ENCODE data around the gene TRIP12.
A peak's percentile ranks its signal among the peaks of the same experiment; 100 is the strongest.
"Not testable (repeated sequence)": the region's sequence is repeated elsewhere in the genome, so short reads cannot be mapped to it uniquely, and the experiment has no call there.

Gene TRIP12

DNA sequence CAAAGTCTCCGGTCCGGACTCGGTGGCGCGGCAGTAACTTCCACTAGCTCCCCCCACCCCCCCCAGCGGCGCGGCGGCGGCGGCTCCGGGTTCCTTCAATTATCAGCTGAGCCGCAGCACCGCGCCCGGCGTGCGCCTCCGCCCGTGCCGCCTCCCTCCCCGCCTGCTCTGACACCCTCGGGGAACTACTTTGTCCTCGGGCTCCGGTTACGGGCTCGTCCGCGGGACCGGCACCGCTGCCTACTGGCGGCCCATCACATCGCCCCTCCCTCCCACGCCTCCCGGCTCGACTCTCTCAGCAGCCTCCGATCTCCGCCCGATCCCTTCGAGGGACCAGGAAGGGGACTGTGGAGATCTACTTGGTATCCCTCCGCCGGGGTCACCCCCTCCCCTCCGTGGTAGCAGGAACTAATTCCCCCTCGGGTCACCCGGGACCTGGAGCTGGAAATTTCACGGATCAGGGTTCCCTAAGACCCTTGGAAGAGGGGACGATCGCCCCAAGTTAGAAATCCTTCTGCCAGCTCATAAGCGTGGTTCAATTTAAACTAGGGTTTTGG, at the start of gene TRIP12:
TSS of gene TRIP12 (minus strand) at position 118 of the 557 bp plus-strand sequence. CDS start 41,930 bp downstream, outside the sequence.
- intact Hi-C loops (cut with micrococcal nuclease), result loop anchor here (5.0 to 10.0 kb wide), 2 partner anchors 403 to 790 kb away; partner anchors contain the start of genes CAB39 and SP140L
- peak within 1 kb of the TSS; percentile 98 for H3K27ac Mint-ChIP-seq
- H3K27me3 Mint-ChIP-seq, result no peaks in the 10 kb centered on the region
- H3K36me3 Mint-ChIP-seq (ENCODE audit: low read depth), result peaks cover 45% of the 10 kb centered on the region
- no peaks in the 10 kb centered on the region for H3K9me3 Mint-ChIP-seq
- H3K4me1 Mint-ChIP-seq (ENCODE audit: low read depth), result peaks cover 35% of the 10 kb centered on the region
- peak within 1 kb of the TSS; percentile 98 for H3K4me3 Mint-ChIP-seq

DNA sequence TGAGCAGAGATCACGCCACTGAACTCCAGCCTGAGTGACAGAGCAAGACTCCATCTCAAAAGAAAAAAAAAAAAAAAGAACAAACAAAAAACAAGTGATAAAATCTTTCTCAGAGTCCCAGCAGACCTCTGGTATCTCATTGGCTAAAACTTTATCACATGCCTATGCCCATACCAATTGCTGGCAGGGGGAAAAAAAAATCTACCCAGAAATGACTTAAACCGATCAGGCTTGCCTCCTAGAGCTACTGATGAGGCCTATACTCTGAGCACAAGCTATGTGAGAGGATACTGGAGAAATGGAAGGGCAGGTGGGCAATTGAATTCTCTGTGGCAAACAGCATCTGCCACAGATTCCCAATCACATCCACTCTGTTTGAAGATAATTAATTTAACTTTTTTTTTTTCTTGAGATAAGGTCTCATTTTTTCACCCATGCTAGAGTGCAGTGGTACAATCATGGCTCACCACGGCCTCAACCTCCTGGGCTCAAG, 49.5 kb upstream of the TRIP12 start:
- H3K9me3 Mint-ChIP-seq, result no peaks in the 10 kb centered on the region

DNA sequence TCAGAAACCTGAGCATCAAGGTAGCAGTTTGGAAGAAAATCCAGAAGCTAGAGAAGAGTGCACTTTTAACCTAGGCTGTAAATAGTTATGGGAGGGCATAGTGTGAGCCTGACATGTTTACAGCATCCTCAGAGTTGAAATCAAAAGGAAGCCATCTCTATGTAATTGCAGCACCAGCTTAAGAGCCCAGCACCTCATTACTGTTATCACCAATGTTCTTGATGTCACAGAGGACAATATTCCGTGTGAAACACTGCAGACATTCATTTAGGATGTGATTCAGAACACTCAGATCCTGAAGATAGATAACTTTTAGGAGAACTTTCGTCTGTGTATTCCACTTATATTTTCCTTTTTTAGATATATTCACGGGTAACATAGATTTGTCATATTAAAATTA, 48.6 kb upstream of the TRIP12 start:
- no peak overlapping the region for H3K27ac Mint-ChIP-seq
- intact Hi-C loops (cut with micrococcal nuclease), result no loop called here

More for the DNA sequence above, 49.5 kb upstream of the TRIP12 start:
- intact Hi-C loops (cut with micrococcal nuclease), result no loop called here
- Mint-ChIP-seq H3K4me1 (ENCODE audit: low read depth) (no peaks in the 10 kb centered on the region), H3K36me3 (ENCODE audit: low read depth) (no peaks in the 10 kb centered on the region), H3K27ac (no peak overlapping the region), H3K4me3 (no peak overlapping the region), H3K27me3 (no peaks in the 10 kb centered on the region)

DNA sequence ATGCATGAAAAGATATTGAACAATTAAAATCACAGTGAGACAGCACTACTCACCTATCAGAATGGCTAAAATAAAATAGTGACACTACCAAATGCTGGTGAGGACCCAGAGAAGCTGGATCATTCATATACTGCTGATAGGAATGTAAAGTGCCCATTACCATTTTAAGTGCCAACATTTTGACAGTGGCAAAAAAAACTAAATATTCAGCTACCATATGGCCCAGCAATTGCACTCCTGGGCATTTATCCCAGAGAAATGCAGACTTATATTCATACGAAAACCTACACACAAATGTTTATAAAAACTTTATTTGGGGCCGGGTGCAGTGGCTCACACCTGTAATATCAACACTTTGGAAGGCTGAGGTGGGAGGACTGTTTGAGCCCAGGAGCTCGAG, 48.1 kb upstream of the TRIP12 start:
- no peak overlapping the region for H3K27ac Mint-ChIP-seq
- intact Hi-C loops (cut with micrococcal nuclease), result no loop called here
- H3K9me3 Mint-ChIP-seq, result no peaks in the 10 kb centered on the region
- H3K4me3 Mint-ChIP-seq, result no peak overlapping the region
- H3K27me3 Mint-ChIP-seq, result no peaks in the 10 kb centered on the region
- H3K4me1 Mint-ChIP-seq (ENCODE audit: low read depth), result no peaks in the 10 kb centered on the region
- no peaks in the 10 kb centered on the region for H3K36me3 Mint-ChIP-seq (ENCODE audit: low read depth)

More for the DNA sequence above, 48.6 kb upstream of the TRIP12 start:
- H3K36me3 Mint-ChIP-seq (ENCODE audit: low read depth), result no peaks in the 10 kb centered on the region
- H3K4me1 Mint-ChIP-seq (ENCODE audit: low read depth), result no peaks in the 10 kb centered on the region
- no peak overlapping the region for H3K4me3 Mint-ChIP-seq
- no peaks in the 10 kb centered on the region for H3K27me3 Mint-ChIP-seq
- no peaks in the 10 kb centered on the region for H3K9me3 Mint-ChIP-seq

DNA sequence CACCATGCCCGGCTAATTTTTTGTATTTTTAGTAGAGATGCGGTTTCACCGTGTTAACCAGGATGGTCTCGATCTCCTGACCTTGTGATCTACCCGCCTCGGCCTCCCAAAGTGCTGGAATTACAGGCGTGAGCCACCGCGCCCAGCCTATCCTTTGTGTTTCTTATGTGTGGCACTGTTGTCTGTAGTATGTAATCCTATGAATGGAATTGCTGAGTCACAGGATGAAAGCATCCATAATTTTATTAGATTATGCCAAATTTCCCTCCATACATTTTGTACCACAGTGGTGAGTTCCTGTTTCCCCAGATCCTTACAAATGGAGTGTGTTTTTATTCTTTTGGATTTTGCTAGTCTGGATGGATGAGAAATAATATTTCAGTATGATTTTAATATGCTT, 41.8 kb upstream of the TRIP12 start:
- H3K4me1 Mint-ChIP-seq (ENCODE audit: low read depth); H3K27ac Mint-ChIP-seq; intact Hi-C loops (cut with micrococcal nuclease); H3K4me3 Mint-ChIP-seq; H3K9me3 Mint-ChIP-seq; H3K27me3 Mint-ChIP-seq; H3K36me3 Mint-ChIP-seq (ENCODE audit: low read depth): not testable (repeated sequence)

DNA sequence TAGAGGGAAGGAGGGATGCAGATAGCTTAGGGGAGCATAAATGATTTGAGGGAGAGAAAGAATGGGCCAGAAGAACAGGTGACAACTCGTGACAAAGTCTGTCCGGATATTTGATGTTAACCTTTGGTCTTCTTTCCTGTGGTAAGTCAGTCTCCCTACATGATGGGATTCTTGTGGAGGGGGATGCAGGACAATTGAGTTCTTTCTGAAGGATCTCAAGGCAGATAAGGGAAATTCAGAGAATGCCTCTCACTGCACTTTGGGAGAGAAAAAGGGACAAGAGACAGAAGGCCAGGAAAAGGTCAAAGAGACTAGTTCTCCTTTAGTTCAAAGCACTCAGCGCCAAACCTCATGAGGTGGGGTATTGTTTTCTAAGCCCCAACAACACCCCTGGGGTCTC, 34.7 kb upstream of the TRIP12 start:
- no peak overlapping the region for H3K27ac Mint-ChIP-seq
- no peaks in the 10 kb centered on the region for H3K9me3 Mint-ChIP-seq
- intact Hi-C loops (cut with micrococcal nuclease), result no loop called here
- H3K4me1 Mint-ChIP-seq (ENCODE audit: low read depth), result no peaks in the 10 kb centered on the region
- no peaks in the 10 kb centered on the region for H3K27me3 Mint-ChIP-seq
- H3K36me3 Mint-ChIP-seq (ENCODE audit: low read depth), result no peaks in the 10 kb centered on the region
- H3K4me3 Mint-ChIP-seq, result no peak overlapping the region

DNA sequence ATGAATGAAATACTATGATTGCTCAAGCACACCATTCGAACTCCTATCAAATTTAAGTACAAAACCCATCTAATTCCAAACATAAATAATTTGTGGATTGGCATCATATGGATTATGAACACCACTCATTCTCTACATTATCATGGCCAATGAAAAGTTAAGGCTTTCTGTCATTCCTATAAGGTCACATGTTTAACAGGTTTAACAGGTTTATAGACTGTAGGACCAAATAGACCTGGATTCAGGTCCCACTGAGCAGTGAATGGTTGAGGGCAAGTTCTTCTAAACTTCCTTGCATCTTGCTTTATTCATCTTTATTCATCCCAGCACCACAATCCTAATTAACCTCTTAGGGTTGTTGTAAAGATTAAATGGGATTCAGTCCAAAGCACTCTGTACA, 33.9 kb upstream of the TRIP12 start:
- Mint-ChIP-seq H3K4me3 (no peak overlapping the region), H3K27ac (no peak overlapping the region), H3K27me3 (no peaks in the 10 kb centered on the region), H3K36me3 (ENCODE audit: low read depth) (no peaks in the 10 kb centered on the region), H3K9me3 (no peaks in the 10 kb centered on the region), H3K4me1 (ENCODE audit: low read depth) (no peaks in the 10 kb centered on the region)
- intact Hi-C loops (cut with micrococcal nuclease), result no loop called here

DNA sequence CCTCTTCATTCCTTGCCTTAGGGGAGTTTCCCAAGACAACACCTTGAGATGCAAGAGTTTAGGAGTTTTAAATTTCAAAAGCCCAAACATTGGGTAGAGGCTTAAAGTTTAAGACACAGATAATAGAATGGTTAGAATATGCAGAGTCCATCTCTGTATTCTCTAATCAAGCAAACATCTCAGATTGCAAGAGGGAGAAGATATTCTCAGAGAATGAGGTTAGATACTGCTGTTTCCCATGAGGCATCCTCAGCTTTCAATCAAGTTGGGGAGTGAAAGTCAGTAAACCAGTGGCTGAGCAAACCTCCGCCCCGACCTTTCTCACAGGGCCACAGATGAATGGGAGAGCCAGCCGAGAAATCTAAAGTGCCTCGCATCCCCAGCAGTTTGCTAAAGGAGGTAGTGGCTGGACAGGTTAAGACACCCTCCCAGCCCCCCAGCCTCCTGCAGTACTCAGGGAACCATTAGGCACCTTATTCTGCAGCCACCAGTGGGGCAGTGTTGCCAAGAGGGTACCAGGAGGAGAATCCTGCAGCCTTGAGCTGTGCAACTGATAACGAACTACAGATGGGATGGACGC, 30.5 kb upstream of the TRIP12 start:
- Mint-ChIP-seq H3K9me3 (no peaks in the 10 kb centered on the region), H3K27me3 (no peaks in the 10 kb centered on the region), H3K27ac (no peak overlapping the region), H3K36me3 (ENCODE audit: low read depth) (no peaks in the 10 kb centered on the region), H3K4me3 (no peak overlapping the region), H3K4me1 (ENCODE audit: low read depth) (peaks cover 6% of the 10 kb centered on the region)
- intact Hi-C loops (cut with micrococcal nuclease), result no loop called here

DNA sequence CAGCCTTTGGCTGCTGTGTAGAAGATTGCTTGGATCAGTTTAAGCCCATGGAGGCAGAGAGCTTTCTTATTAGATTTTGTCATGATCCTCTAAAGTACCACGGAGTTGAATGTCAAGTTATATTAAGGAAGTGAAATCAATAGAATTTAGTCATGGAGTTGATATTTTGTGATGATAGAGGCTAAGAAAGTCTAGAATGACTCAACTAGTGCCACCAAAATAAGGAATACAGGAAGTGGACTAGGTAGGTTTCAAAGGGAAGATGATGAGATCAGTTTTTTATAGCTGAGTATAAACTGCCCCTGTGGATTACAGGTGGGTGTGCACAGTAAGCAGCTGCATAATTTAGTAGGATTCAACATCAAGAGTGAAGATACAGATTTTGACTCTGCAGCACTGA, 25.7 kb upstream of the TRIP12 start:
- Mint-ChIP-seq H3K27me3 (no peaks in the 10 kb centered on the region), H3K4me1 (ENCODE audit: low read depth) (peaks cover 18% of the 10 kb centered on the region), H3K36me3 (ENCODE audit: low read depth) (no peaks in the 10 kb centered on the region), H3K4me3 (no peak overlapping the region), H3K27ac (peak overlapping the region; percentile 38), H3K9me3 (no peaks in the 10 kb centered on the region)
- intact Hi-C loops (cut with micrococcal nuclease), result no loop called here

DNA sequence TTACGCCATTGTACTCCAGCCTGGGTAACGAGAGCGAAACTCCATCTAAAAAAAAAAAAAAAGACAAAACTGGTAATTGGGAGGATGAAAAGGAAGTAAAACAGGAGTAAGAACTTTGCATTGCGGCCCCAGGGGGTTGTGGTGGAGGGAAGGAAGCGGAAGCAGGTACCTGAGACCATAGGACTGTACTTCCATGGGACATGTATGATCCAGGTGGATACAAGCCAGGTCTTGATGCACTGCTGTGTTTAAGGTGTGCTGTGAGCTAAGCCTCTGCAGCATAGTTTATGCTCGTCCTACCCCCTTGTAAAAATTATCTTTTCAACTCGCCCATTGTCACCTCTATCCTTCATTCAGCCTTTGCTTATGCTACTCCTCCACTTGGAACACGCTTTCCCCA, 24.2 kb upstream of the TRIP12 start:
- Mint-ChIP-seq H3K27ac (no peak overlapping the region), H3K4me3 (no peak overlapping the region)

DNA sequence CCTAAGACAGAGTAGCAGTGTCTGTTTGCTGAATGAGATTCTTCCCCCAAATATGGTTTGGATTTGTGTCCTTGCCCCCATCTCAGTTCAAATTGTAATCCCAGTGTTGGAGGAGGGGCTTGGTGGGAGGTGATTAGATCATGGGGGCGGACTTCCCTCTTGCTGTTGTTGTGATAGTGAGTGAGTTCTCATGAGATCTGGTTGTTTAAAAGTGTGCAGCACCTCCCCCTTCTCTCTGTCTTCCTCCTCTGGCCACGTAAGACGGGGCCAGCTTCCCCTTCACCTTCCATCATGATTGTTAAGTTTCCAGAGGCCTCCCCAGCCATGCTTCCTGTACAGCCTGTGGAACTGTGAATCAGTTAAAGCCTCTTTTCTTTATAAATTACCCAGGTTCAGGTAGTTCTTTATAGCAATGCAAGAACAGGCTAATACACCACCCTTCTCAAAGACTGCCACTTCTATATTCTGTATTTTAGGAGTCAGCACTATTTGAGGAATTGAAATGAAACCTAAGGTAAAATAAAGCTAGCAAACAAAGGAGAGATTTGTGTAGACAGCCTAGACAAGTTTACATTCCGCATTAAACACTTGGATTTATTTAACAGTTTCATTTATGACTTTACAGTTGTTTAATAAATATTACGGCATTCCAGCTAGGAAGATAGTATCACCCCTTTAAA, 22.1 kb upstream of the TRIP12 start:
- no peak overlapping the region for H3K4me3 Mint-ChIP-seq
- H3K36me3 Mint-ChIP-seq (ENCODE audit: low read depth), result no peaks in the 10 kb centered on the region
- no peaks in the 10 kb centered on the region for H3K27me3 Mint-ChIP-seq
- H3K9me3 Mint-ChIP-seq, result no peaks in the 10 kb centered on the region
- H3K4me1 Mint-ChIP-seq (ENCODE audit: low read depth), result peaks cover 18% of the 10 kb centered on the region
- no peak overlapping the region for H3K27ac Mint-ChIP-seq
- intact Hi-C loops (cut with micrococcal nuclease), result no loop called here

More for the DNA sequence above, 24.2 kb upstream of the TRIP12 start:
- H3K36me3 Mint-ChIP-seq (ENCODE audit: low read depth), result no peaks in the 10 kb centered on the region
- H3K4me1 Mint-ChIP-seq (ENCODE audit: low read depth), result peaks cover 18% of the 10 kb centered on the region
- intact Hi-C loops (cut with micrococcal nuclease), result no loop called here
- no peaks in the 10 kb centered on the region for H3K27me3 Mint-ChIP-seq
- H3K9me3 Mint-ChIP-seq, result no peaks in the 10 kb centered on the region

DNA sequence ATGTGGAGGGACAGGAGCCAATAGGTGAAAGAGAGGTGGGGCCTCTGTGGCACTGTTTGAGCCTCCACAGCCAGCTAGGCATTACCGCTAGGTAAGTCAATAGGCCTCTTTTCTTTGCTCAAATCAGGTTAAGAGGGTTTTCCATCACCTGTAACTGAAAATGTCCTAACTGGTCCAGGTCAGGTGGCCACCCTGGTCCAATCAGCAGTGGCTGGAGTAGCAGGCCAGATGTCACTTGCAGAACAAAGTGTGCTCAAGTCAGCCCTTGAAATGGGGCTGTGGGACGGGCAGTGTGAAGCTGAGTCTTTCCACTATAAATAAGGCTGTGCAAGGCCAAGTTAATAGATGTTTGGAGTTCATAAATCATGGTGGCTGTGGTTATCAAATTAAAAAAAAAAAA, 21.4 kb upstream of the TRIP12 start:
- no peaks in the 10 kb centered on the region for H3K9me3 Mint-ChIP-seq

DNA sequence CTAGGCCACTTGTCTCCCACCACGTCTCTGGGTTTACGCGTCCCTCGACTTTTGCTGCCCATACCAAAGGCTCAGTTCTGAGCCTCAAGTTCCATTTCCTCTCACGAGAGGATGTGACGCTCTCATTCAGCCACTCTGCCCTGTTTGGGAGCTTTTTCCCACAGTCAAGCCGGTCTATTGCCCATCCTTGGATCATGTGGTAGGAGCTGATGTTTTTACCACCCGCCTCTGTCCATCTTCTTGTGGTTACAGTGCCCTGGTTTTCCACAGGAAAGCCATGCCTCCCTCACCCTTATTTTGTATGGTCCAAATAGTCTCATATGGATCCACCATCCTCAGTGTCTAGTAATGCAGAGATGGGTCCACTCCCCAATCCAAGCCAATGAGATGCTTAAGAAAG, 20.9 kb upstream of the TRIP12 start:
- H3K36me3 Mint-ChIP-seq (ENCODE audit: low read depth), result no peaks in the 10 kb centered on the region
- H3K27me3 Mint-ChIP-seq, result no peaks in the 10 kb centered on the region
- intact Hi-C loops (cut with micrococcal nuclease), result no loop called here
- H3K4me1 Mint-ChIP-seq (ENCODE audit: low read depth), result peaks cover 15% of the 10 kb centered on the region
- H3K27ac Mint-ChIP-seq, result no peak overlapping the region
- H3K4me3 Mint-ChIP-seq, result no peak overlapping the region
- no peaks in the 10 kb centered on the region for H3K9me3 Mint-ChIP-seq

More for the DNA sequence above, 21.4 kb upstream of the TRIP12 start:
- intact Hi-C loops (cut with micrococcal nuclease), result no loop called here
- H3K27ac Mint-ChIP-seq, result no peak overlapping the region
- H3K4me3 Mint-ChIP-seq, result no peak overlapping the region
- no peaks in the 10 kb centered on the region for H3K27me3 Mint-ChIP-seq
- peaks cover 18% of the 10 kb centered on the region for H3K4me1 Mint-ChIP-seq (ENCODE audit: low read depth)
- H3K36me3 Mint-ChIP-seq (ENCODE audit: low read depth), result no peaks in the 10 kb centered on the region

DNA sequence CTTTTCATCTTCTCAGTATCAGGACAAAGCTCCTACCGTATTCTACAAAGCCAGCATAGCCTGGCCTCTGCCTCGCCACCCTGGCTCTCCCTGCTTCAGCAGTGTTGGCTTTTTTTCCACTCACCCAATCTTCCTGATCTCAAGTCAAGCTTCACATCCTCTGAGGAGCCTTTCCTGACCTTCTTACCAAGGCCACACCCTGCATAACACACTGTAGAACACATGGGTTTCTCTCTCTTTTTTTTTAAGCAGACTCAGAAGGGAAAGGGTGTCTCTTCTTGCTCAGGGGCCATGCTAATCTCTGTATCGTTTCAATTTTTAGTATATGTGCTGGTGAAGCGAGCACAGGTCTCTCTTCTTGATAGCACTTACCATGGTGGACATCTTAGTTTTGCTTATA, 15.7 kb upstream of the TRIP12 start:
- intact Hi-C loops (cut with micrococcal nuclease), result no loop called here
- Mint-ChIP-seq H3K27ac (no peak overlapping the region), H3K4me3 (no peak overlapping the region), H3K36me3 (ENCODE audit: low read depth) (no peaks in the 10 kb centered on the region), H3K27me3 (no peaks in the 10 kb centered on the region), H3K9me3 (no peaks in the 10 kb centered on the region), H3K4me1 (ENCODE audit: low read depth) (no peaks in the 10 kb centered on the region)

Data from dendritic cell treated with granulocyte-macrophage colony-stimulating factor and Interleukin-4, amounts not matched to agents 40 ng/mL and 50 ng/mL, for 4 days (primary cell).